ENCODE measurements around the gene RELN.

RELN gene

GRCh38 chr7:103564416-103564815, 425.0 kb downstream of the RELN start:
- TF ChIP-seq, protein P1, sequence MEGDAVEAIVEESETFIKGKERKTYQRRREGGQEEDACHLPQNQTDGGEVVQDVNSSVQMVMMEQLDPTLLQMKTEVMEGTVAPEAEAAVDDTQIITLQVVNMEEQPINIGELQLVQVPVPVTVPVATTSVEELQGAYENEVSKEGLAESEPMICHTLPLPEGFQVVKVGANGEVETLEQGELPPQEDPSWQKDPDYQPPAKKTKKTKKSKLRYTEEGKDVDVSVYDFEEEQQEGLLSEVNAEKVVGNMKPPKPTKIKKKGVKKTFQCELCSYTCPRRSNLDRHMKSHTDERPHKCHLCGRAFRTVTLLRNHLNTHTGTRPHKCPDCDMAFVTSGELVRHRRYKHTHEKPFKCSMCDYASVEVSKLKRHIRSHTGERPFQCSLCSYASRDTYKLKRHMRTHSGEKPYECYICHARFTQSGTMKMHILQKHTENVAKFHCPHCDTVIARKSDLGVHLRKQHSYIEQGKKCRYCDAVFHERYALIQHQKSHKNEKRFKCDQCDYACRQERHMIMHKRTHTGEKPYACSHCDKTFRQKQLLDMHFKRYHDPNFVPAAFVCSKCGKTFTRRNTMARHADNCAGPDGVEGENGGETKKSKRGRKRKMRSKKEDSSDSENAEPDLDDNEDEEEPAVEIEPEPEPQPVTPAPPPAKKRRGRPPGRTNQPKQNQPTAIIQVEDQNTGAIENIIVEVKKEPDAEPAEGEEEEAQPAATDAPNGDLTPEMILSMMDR (conservative IDR thresholded peaks at IDR 0.05) = no peak
- H3K27ac ChIP-seq = no peak overlapping the region

DNA sequence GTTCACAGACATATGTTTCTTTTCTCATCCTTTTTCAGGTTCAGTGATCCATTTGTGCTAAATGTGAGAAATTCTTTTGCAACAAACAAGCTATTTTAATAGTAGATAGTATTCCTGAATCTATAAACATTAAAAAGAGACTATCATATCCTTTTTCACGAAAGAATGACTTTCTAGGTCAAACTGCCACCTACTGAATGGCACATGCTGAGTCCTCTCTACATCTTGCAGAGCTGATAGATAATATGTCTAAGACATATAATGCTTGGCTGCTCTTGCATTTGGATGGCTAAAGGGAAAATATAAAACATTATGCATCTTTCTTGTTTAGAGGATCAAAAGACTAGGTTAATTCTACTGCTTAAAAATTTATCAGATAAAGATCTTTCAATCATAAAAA, 429.3 kb downstream of the RELN start:
- no peak overlapping the region for H3K27ac ChIP-seq
- TF ChIP-seq, protein P1 (conservative IDR thresholded peaks at IDR 0.05) = no peak

DNA sequence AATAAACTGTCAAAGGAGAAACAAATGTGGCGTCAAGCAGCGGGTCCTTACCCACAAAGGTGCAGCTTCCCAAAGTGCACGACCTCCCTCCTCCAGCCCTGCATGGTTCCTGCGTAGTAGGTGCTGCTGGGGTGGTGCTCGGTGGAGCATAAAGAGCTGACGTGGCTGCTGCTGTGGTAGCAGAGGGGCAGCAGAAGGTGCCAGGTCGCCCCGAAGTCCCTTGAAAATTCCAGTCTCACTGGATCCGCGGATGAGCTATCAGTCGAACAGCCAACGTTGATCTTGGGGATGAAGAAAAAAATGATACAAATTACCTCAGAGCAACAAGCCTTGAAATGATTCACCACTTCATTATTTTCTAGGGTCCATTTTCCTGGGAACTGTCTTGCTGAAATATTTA, 438.4 kb downstream of the RELN start:
- TF ChIP-seq, protein P1 (conservative IDR thresholded peaks at IDR 0.05) = no peak
- H3K27ac ChIP-seq = no peak overlapping the region

DNA sequence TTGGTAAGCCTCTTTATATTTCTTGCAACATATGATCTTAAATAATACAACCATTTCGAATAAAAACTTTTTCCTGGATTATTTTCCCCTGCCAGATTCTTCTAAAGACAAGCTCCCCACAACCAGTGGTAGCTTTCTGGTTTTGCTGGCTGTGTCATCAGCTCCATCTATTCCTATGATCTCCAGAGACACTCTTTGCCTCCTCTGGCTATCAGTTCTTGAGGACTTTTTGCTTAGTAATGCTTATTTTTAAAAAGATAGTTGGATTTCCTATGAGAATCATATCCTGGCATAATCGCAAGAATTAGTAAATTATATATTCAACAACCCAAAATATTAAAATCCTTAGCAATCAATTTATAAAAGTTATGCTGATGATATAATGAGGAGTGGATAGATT, 439.7 kb downstream of the RELN start:
- TF ChIP-seq, protein P1 (conservative IDR thresholded peaks at IDR 0.05) = no peak
- no peak overlapping the region for H3K27ac ChIP-seq

DNA sequence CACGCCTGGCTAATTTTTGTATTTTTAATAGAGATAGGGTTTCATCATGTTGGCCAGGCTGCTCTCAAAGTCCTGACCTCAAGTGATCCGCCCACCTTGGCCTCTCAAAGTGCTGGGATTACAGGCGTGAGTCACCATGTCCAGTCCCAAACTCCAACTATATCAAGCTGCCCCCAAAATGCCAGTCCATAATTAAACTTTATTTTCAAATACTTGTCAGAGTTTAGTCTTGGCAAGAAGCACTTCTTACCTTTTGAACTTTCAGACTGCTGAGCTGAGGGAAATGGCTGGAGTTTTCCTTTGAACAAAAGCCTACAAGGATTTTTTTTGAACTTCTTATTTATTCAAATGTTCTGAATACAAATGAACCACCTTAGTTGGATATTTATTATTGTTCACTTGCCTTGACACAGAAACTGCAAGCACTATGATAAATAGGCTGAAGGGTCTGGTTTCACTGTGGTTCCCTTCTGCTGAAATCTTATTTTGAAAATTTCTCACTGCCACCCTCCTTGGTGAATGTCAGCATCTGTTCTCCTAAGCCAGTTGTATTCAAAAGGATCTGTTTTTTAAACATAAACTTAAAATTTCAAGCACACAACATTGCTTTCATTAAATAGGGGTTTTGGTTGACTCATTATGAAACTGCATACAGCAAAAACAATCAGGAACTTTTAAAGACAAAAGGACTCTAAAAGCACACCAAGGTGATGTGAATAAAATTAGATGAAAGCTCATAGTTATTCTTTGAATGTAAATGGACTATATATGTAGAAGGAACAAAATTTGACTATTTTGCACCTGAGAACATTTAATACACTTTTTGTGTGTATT, 441.8 kb downstream of the RELN start:
- no peak overlapping the region for H3K27ac ChIP-seq
- TF ChIP-seq, protein P1 (conservative IDR thresholded peaks at IDR 0.05) = no peak

DNA sequence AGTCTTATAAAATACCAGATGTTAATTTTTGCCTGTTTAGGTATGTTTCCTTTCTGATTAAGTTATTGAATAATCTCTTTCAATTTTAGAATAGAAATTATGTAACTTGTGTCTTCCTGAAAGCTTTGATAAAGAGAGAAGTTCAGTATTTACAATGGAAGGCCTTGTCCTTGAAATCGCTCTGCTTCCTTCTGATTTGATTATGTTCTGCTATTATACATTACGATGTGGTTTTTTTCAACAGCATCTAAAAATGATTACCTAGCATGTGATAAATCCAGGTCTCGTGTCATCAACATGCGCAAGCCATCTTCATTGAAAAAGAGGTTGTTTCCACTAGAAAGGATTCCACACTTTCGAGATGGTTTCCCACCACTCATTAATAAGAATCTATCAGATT, 447.0 kb downstream of the RELN start:
- TF ChIP-seq, protein P1 (conservative IDR thresholded peaks at IDR 0.05) = no peak
- no peak overlapping the region for H3K27ac ChIP-seq

GRCh38 chr7:103541947-103542346, 447.5 kb downstream of the RELN start:
- no peak overlapping the region for H3K27ac ChIP-seq
- TF ChIP-seq, protein P1 (conservative IDR thresholded peaks at IDR 0.05) = no peak

All from VCaP (cell line).